B cell (primary cell): ENCODE results near the gene RPH3AL.

Source experiments
- EZH2 ChIP-seq: IDR thresholded peaks from 2 replicates; pipeline ENCODE4 v1.6.1; 2012; ENCODE audit warnings: borderline replicate concordance, low read depth, mild to moderate bottlenecking, moderate library complexity, low read length; ENCODE audit not compliant: insufficient read depth, poor library complexity, severe bottlenecking
- TF ChIP-seq, protein P1 (sequence below): fragments of 200-600 bp; IDR thresholded peaks from one replicate; pipeline ENCODE4 v1.8.0; 2022; ENCODE audit warnings: antibody characterized with exemption, mild to moderate bottlenecking

DNA sequence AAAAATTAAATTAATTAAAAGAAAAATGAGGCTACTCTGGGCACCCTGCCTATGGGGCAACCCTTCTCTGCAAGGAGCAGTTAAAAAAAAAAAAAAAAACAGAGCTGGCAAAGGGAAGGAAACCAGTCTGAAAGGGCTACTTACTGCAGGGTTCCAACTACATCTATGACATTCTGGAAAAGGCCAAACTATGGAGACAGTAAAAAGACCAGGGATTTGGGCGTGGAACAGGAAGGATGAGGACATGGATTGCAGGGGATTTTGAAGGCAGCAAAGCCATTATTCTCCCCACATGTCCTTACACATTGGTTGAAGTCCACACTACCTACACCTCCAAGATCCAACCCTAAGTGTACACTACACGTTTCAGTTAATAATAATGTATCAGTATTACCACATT, 4.6 kb downstream of the RPH3AL start:
- TF ChIP-seq, protein P1, sequence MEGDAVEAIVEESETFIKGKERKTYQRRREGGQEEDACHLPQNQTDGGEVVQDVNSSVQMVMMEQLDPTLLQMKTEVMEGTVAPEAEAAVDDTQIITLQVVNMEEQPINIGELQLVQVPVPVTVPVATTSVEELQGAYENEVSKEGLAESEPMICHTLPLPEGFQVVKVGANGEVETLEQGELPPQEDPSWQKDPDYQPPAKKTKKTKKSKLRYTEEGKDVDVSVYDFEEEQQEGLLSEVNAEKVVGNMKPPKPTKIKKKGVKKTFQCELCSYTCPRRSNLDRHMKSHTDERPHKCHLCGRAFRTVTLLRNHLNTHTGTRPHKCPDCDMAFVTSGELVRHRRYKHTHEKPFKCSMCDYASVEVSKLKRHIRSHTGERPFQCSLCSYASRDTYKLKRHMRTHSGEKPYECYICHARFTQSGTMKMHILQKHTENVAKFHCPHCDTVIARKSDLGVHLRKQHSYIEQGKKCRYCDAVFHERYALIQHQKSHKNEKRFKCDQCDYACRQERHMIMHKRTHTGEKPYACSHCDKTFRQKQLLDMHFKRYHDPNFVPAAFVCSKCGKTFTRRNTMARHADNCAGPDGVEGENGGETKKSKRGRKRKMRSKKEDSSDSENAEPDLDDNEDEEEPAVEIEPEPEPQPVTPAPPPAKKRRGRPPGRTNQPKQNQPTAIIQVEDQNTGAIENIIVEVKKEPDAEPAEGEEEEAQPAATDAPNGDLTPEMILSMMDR = no peak
- no peak for TF ChIP-seq EZH2
